Inflammatory macrophage treated with lipopolysaccharide for 4 hours (primary cell): ENCODE measurements around the gene FKBP14.
"Not testable (repeated sequence)": the region's sequence is repeated elsewhere in the genome, so short reads cannot be mapped to it uniquely, and the experiment has no call there.

Experiments used
- DNase-seq: peaks from one replicate; pipeline ENCODE4 v3.0.0-alpha.2; 2020

The FKBP14 gene

DNA sequence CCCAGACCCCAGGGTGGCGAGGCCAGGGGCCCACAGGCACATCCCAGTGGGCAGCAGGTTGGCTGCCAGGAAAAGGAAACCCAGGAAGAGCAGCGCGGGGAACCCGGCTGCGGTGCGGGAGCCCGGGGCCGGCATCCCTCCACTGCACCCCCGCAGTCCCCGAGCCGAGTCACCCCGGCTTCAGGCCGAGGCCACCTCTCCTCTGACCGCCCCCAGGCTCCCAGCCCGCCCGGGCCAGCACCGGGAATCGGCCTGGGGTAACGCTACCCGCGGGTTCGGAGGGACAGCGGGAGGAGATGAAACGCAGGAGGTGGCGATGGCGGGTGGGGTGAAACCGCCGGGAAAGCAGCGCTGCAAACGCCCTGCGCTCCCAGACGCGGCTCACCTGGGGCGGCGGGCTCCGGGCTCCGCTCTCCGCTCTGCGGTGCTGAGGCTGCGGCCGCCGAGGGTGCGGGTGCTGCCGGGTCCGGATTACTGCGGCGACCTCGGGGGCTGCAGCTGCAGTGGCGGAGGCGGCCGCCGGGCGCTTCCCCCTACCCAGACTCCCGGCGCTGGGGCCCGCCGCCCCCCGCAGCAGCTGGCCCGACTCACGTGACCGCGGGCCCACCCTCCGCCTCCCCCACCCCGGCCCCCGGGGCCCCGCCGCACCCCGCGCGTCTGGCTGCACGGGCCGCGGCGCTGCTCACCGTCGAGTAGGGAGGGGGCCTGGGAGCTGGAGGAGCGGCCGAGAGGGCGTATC is 37.1 kb downstream of the FKBP14 start, which contains the start of gene SCRN1:
Gene SCRN1 (minus strand): TSS at position 545 of the 739 bp plus-strand sequence. CDS start 20,734 bp downstream, outside the sequence.
- peak; percentile 13 for DNase-seq

- DNase-seq, result peak; percentile 44
These were observed 37.9 kb downstream of the FKBP14 start for GRCh38 chr7:29988424-29989256.

GRCh38 chr7:29987811-29988317 is 38.6 kb downstream of the FKBP14 start:
- peak; percentile 88 for DNase-seq

DNA sequence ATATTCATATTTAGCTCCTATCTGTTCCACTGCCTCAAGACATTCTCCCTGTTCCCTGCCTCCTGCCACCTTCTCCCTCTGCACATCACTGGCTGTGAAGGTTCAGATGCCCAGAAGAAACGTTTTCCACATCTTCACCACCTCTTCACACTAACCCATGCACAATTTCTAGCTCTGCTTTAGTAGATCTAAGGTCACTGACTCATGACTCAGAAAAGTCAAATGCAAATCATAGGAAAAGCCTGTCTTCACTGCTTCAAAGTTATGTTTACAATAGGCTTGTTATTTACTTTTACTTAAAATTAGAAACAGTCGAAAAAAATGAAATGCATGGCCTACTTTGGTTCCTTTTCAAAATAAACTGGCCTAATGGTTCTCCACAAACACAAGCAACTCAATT is 39.4 kb downstream of the FKBP14 start:
- peak; percentile 48 for DNase-seq

- no peak for DNase-seq
These were observed 46.4 kb downstream of the FKBP14 start for GRCh38 chr7:29980151-29980550.

- no peak for DNase-seq
These were observed 48.4 kb downstream of the FKBP14 start for GRCh38 chr7:29977886-29978651.

GRCh38 chr7:29976673-29977415 is 49.7 kb downstream of the FKBP14 start:
- DNase-seq, result peak; percentile 66

- DNase-seq, result peak; percentile 42
These were observed 50.2 kb downstream of the FKBP14 start for GRCh38 chr7:29976266-29976665.

DNA sequence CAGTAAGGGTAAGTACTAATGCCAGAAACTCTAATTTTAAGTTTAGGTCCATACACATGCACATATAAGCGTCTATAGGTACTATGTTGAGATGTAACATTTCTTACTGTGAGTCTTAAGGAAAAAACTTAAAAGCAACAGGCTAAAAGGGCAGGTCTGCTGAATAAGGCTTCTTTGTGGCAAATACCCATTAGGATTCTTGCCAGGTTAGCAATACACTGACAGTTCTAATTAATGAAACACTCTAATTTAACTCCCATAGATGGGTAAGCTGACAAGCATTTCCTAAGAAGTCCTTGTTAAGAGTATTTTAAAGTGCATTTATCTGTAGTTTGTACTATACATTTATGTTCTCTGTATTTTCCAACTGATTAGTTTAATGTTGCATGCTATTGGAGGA is 50.9 kb downstream of the FKBP14 start:
- no peak for DNase-seq

- DNase-seq, result no peak
These were observed 52.2 kb downstream of the FKBP14 start for GRCh38 chr7:29974286-29974685.

DNA sequence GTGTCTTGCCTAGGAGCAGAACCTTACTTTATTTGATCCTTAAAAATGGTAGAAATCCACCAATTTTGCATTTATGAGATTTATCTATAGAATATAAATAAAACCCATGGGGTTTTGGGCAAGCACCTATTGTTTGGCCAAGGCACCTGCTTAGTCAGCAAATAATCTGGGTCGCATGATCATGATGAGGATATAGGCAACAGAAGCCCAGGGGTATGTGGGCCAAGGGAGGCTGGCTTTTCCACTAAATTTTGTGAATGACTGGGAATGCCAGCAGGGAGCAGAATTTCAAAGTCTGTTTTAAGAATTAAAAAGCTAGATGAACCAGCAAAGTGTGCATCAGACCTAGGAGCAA is 54.2 kb downstream of the FKBP14 start:
- DNase-seq, result no peak

GRCh38 chr7:29971566-29972314 is 54.8 kb downstream of the FKBP14 start:
- DNase-seq, result no peak

DNA sequence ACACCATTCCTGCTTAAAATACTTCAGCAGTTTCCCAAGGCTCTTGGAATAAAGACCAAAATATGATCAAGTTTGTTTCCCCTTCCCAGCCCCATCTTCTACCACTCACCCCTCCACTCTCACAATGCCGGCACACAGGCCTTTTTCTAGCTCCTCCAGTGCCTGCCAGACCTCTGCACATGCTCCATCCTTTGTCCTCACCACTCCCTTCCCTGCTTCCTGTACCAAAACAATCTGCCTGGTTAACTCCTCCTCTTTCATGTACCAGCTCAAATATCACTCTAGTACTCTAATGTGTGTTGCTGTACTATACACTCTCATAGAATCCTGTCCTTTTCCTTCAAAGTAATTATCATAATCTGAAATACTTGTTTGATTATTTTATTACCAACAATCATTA is 56.3 kb downstream of the FKBP14 start:
- DNase-seq, result no peak

GRCh38 chr7:29969738-29970137 is 56.8 kb downstream of the FKBP14 start:
- no peak for DNase-seq

DNA sequence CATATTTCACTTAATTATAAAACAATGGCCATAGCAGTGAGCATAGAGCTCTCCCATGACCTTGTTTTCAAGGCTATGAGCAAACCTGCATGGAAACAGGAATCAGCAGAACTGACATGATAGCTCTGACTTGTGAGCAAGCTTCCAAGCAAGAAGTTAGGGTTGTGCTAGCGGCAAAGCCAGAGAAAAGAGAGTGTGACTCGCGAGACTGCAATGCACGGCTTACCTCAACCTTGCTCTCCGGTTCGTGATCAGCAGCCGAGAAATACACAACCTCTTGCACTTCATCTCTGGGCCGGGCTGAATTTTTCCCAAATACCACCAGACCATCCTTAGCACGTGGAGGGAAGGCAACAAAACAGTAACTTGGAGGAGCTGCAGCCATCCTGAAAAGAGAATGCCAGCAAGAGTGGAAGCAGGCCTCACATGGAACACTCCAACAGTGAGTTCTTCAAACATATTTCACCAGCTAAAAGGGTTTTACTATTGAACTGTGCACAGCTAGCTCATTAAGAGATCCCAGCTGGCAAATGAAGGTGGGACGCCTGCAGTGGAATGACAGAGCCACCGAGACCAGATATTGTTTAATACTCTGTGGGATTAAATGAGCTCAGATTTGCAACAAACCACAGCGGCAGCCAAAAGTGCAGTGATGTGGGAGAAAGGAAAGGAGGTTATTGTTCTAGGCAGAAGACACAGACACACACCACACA is 57.7 kb downstream of the FKBP14 start:
- DNase-seq, result no peak

DNA sequence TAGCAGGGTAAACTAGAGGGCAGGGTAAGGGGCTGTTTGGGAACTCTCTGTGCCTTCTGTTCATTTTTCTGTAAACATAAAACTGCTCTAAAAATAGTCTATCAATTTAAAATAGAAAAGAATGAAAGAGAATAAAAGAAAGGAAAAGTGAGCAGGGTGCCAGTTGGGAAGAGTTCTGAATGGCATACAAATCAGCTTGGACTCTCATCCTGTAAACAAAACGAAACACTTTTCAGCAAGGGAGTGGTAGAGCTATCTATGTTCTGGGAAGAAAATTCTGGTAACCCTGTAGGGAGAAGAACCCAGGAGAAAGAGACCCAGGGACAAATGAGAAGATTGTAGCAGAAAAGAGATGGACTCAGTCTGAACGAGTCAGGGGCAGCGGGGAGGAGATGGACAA is 61.5 kb downstream of the FKBP14 start:
- no peak for DNase-seq

DNA sequence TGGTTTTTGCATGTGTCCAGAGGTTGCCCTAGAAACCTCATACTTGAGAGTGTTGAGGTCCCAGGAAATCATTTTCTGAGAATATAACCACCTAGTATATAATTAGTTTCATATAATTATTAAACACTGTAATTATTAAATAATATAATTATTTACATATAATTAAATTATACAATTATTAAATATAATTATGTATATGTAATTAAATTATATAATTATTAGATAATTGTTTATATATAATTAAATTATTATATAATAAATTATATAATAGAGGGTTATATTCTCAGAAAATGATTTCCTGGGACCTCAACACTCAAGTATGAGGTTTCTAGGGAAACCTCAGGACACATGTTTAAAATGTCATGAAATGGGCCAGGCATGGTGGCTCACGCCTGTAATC is 64.5 kb downstream of the FKBP14 start:
- DNase-seq, result no peak

DNA sequence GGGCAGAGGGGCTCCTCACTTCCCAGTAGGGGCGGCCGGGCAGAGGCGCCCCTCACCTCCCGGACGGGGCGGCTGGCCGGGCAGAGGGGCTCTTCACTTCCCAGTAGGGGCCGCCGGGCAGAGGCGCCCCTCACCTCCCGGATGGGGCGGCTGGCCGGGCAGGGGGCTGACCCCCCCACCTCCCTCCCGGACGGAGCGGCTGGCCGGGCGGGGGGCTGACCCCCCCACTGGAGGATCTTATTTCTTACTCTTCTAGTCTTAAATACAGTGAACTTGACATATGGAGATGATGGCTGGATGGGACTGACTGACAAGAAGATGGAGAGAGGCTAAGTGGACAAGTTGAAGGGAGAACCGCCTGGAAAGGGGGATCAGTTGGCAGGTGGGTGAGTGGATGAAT is 64.9 kb downstream of the FKBP14 start:
- DNase-seq, result not testable (repeated sequence)
